ENCODE measurements around the gene ECEL1.
"Not testable (repeated sequence)": the region's sequence is repeated elsewhere in the genome, so short reads cannot be mapped to it uniquely, and the experiment has no call there.

GRCh38 chr2:232440220-232441018 lies 47.2 kb downstream of the ECEL1 start:
- peak; percentile 83 for TF ChIP-seq CTCF (IDR thresholded peaks at IDR 0.05)
- not testable (repeated sequence) for TF ChIP-seq PRRX2, SMAD4 (CRISPR knock-in tag; IDR thresholded peaks at IDR 0.05)
